Activated CD4-positive, alpha-beta T cell treated with anti-CD3 and anti-CD28 coated beads, Interleukin-2, Interleukin-6, amounts not matched to agents 100 ng/mL and 50 ng/mL, durations not matched to agents 16 hours and 8 hours (primary cell): ENCODE data around the gene ASB6.
A peak's percentile ranks its signal among the peaks of the same experiment; 100 is the strongest.

Experiments used
- DNase-seq: peaks from one replicate; pipeline ENCODE4 v3.0.0-alpha.2; 2020

Gene ASB6

DNA sequence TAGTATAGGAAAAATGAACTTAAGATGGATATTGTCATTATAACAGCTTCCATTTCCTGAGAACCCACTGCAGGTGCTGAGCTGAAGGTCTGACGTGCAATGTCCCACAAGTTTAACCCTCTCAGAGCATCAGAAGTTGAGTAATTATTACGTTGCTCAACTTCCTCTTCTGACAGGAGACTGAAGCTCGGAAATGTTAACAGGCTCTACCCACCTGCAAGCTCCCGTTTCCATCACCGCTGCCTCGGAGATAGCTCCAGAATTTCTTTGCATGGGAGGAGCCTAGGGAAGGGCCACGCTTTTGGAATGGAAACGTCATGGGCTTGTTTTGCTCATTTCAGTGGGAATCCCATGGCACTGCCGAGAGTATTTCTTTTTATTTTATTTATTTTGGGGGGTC, 17.0 kb downstream of the ASB6 start:
- DNase-seq: peak; percentile 67

- peak; percentile 81 for DNase-seq
Measured at GRCh38 chr9:129624168-129624759, 17.7 kb downstream of the ASB6 start.

DNA sequence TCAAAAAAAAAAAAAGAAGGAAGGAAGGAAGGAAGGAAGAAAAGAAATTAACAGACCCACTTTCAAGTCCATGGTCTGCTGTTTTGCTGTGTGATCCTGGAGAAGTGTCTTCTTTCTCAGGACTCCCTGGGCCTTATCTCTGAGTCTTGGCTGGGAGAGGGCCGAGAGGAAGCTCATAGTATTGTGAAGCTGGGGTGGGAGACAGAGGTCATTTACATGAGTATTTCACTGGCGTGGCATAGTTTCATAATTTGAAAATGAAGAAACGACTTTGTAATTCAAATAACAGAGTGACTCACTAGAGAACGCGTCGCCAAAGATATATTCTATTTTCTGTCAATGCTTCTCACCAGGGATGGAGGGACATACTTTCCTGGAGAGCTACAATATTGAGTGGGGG, 18.6 kb downstream of the ASB6 start:
- no peak for DNase-seq

DNA sequence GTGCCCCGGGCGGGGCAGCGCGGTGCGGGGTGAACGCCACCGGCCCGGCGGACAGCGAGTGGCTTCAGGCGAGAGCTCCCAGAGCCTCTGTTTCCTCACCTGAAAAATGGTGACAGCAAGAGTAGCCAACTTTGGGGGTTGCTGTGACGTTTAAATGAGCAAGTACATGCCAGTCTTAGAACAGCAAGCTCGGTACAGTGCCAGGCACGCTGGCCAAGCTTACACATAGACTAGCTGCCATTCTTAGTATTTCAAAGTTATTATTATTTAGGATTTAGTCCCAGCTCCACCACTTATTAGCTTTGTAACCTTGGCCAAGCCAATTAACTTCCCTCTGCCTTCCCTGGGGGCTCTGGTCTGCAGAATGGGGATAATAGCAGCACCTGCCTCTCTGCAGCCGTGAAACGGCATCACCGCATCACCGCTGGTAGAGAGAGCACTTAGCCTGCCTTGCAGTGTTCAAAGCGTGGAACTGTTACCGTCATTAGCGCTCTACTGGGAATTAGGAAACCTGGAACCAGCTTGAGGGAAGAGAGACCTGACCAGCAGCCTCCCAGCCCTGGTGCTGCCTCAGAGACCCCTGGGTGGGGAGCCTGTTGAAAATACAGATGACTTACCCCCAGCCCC, 21.2 kb downstream of the ASB6 start, which contains the start of gene C9orf50:
C9orf50 (minus strand) TSS at position 433 of the 627 bp plus-strand sequence. CDS start 527 bp downstream, outside the sequence.
- DNase-seq: no peak

DNA sequence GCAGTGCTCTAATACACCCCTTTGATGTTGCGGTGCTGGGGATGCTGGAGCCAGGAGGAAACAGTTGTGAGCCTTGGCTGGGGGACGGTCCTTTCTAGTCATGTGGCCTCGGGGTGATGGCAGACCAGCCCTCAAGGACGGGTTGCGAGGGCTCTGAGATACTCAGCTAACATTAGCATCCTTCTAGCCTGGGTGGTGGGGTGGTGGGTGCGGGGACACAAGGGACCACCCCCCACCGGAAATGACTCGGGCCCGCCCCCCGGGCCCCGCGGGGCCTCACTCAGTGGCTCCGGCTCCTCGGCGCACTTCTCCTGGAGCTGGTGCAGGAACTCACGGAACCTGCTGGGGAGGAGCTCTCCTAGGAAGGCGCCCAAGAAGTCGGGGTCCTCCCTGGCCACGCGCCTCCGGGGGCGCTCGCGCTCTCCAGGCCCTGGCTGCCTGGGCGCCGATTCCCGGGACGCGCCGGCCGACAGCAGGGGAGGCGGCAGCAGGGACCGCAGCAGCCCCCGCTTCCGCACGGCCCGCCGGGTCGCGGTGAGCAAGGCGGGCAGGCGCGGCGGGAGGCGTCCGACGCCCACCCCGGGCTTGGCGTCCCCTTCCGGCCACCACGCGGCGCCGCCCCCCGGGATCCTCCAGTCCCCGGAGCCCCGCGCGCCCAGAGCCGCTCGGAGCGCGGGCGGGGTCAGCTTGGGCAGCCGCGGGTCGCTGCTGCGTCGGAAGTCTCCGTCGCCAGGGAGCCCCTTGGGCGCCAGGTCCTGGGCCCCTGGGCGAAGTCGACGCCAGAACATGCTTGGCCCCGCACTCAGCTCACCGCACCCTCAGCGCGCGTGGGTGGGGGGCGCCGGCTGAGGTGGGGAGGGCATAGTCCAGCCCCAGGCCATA, 21.9 kb downstream of the ASB6 start:
- DNase-seq: no peak

- DNase-seq: peak; percentile 35
Measured at GRCh38 chr9:129617167-129617566, 24.8 kb downstream of the ASB6 start.

DNA sequence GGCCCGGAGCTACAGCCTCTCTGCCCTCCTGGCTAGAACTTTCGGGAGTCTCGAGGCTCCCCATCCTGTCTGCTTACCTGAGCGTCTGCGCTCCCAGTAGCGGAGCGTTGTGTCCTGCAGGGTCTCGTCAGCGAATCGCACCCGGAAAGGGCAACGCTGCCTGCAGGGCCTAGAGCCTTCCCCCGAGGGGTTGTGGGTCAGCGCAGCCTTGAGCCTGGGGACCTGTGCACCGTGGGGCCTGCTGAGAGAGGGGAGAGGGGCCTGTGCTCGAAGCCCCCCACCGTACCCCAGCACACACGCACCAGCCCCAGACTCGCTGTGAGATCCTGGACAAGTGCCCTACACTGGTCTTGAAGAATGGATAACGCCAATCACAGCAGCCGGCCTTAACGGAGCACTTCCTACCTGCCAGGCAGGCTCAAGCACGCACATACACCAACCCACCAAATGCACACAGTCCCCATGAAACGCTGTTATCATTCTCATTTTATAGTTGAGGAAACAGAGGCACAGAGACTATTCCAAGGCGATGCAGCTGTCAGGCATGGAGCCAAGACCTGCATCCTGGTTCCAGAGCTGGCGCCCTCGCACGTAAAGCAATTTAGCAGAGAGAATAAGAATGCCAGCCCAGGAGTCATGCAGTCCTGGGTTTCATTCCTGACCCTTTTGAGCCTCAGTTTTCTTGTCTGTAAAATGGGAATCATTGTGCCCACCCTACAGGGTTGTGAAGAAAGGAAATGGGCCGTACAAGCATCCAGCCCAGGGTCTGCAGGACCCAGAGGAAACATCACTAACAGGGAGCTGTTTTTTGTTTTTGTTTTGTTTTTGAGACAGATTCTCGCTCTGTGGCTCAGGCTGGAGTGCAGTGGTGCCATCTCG, 26.3 kb downstream of the ASB6 start:
- DNase-seq: no peak

GRCh38 chr9:129614932-129615331, 27.0 kb downstream of the ASB6 start:
- DNase-seq: no peak

DNA sequence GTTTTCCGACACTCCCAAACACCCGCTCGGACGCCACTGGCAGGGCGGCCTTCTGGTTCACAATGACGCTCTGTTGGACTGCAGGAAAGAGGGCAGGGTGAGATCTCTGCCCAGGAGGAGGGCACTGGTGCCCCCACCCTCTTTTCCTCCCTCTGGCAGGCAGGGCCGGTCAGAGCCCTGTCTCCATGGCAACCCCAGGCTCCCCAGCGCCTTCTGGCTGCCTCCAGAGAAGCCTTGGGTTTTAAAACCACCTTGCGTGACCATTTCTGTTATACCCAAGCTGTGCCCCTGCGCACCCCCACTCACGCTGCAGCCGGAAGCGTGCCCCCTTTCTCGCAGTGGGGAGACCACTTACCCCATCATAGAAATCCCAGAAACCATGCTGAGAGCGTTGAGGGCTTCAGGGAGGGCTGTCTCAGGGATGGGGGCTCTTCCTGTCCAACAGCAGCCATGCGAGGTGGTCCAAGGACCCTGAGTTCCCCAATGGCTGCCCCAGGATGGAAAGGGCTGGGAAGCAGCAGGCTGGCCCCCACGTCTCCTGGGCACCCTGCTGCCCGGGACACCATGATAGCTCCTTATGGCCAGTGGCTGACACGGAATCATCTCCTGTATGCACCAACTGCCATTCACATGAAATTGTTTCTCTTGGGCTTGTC, 28.3 kb downstream of the ASB6 start:
- DNase-seq: no peak

DNA sequence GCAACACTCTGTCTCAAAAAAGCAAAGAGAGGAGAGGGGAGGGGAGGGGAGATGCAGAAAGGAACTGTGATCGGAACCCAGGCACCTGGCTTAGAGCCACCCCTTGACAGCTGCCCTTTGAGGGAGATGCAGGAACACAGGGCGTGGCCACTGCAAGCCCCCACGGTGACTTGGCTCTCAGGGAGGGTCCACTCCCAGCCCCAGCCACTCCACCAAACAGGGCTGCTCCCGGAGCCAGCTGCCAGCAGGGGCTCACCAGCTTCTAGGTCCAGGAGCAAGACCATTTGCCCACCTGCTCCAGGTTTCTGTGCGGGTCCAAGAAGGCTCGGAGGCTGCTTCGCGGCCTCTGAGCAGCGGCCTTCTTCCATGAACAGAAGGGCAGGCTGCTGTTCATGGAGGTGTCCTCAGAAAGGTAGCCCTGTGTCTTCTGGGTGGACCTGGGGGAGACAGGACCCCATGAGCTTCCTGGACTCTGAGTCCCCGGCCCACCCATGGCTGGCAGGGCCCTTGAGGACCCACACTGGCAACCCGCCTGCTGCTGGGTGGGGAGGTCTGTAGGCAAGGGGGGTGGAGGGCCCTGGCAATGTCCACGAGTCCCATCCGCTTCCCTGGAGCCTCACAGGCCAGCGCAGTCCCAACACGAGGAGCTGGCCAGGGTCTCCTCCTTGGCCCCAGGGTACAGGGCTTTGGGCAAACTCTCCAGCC, 29.0 kb downstream of the ASB6 start:
- no peak for DNase-seq

GRCh38 chr9:129612123-129612522, 29.8 kb downstream of the ASB6 start:
- no peak for DNase-seq

- DNase-seq: no peak
Measured at GRCh38 chr9:129611307-129611800, 30.6 kb downstream of the ASB6 start.

DNA sequence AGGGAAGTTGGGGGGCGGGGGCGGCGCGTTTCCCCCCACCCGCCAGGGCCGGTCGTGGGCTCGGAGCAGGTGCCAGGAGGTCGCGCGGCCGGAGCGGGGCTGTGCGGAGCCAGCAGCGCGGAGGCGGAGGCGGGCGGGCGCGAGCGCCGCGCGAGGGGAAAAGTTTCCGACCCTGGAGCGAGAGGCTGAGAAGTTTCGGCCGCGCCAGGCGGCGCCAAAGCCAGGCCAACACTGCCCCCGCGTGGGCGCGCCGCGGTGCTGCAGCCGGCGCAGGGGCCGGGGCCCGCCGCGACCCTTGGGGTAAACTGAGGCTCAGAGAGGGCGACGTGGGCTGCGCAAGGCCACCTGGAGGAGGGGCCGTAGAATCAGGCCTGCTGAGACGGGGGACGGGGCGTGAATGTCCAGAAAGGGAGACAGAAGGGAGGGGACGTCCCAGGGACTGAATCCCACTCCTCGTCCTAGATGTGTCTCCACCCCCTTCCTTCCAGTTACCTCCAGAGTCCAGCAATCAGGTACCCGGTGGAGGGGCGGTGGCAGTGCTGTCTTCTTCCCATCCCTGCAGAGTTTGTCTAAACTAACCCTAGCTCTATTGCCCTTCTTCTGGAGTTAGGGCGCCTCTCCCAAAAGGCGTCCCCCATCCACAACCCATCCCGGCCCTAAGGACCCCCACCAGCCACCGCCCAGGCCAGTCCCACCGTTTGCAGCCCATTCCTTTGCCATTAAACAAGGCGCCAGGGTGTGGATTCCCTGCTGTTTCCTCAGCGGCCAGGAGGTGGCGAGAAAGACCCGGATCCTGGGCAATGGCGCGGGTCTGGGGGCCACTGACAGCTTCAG, 31.3 kb downstream of the ASB6 start:
- peak; percentile 73 for DNase-seq

- no peak for DNase-seq
Measured at GRCh38 chr9:129610213-129610472, 31.8 kb downstream of the ASB6 start.

DNA sequence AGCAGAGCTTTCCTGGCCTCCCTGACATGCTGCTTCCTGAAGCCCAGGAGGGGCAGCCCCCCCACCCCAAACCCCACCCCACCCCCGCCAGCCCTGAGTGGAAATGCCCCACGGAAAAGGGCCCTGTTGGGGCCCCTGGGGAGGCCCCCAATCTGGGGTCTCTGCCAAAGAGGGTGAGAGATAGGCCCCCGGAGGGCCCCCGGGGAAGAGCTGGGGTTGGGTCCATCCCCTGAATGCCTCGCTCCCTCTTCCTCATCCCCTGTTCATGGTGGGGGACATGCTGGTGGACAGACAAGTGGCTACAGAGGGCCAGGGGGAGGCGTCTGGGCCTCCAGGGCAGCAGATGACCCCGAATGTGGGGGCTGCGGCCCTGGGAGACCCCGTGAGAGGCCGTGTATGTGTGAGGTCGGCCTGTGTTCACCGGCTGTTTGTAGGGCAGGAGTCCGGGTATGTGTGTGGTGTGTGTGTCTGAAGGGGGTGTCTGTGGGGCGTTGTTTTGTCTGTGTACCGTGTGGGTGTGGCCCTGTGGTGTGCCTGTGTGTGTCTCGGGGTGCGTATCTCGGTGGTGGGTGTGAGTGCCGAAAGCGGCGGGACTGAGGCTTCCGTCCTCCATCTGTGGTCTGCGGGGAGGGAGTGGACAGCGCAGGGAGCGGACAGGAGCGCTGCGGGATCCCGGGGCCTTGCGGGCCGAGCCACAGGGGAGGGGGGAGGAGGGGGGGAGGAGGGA, 32.3 kb downstream of the ASB6 start:
- DNase-seq: peak; percentile 30

GRCh38 chr9:129608561-129609481, 33.1 kb downstream of the ASB6 start:
- no peak for DNase-seq

GRCh38 chr9:129607027-129607387, 34.9 kb downstream of the ASB6 start:
- DNase-seq: no peak

GRCh38 chr9:129606161-129607026, 35.6 kb downstream of the ASB6 start:
- no peak for DNase-seq
